Liver (tissue), 9 donors: Measurements from ENCODE around the gene TLK2. TPM values are rescaled to one million over a fixed set of nuclear protein-coding genes. Genes with fewer than 3 reads are reported as not detected.
"Not testable (repeated sequence)": the region's sequence is repeated elsewhere in the genome, so short reads cannot be mapped to it uniquely, and the experiment has no call there.

Source experiments
- DNase-seq: peaks from one replicate; pipeline ENCODE4 v3.0.0-alpha.2; 2017; ENCODE audit warnings: low spot score
- H3K27ac ChIP-seq, 2 donors: one replicate each; pipeline ENCODE4 v1.7.0; 2013; ENCODE audit warnings: inconsistent platforms in 2 of 2, low read length in 2 of 2, control low read depth in 1 of 2, low read depth in 1 of 2, mild to moderate bottlenecking in 1 of 2
- H3K27me3 ChIP-seq, 4 donors: one replicate each; pipeline versions ENCODE4 v1.6.1 to v1.7.0; 2013; ENCODE audit warnings: low read length in 3 of 4, inconsistent platforms in 1 of 4, mild to moderate bottlenecking in 1 of 4, moderate library complexity in 1 of 4; ENCODE audit not compliant: control insufficient read depth in 4 of 4, insufficient read depth in 4 of 4
- H3K36me3 ChIP-seq, 4 donors: one replicate each; pipeline versions ENCODE4 v1.6.1 to v1.7.0; 2013; ENCODE audit warnings: low read length in 3 of 4, mild to moderate bottlenecking in 3 of 4, low read depth in 1 of 4, moderate library complexity in 1 of 4; ENCODE audit not compliant: control insufficient read depth in 4 of 4, insufficient read depth in 3 of 4
- H3K4me1 ChIP-seq, 4 donors: one replicate each; pipeline versions ENCODE4 v1.6.1 to v1.7.0; 2013; ENCODE audit warnings: low read length in 3 of 4, mild to moderate bottlenecking in 3 of 4, moderate library complexity in 1 of 4; ENCODE audit not compliant: control insufficient read depth in 4 of 4, insufficient read depth in 4 of 4
- H3K4me3 ChIP-seq, 3 donors: one replicate each; pipeline versions ENCODE4 v1.6.1 to v1.7.0; 2013; ENCODE audit warnings: low read length in 3 of 3, control low read depth in 1 of 3, low read depth in 1 of 3, mild to moderate bottlenecking in 1 of 3
- H3K9ac ChIP-seq, 2 donors: one replicate each; pipeline ENCODE4 v1.7.0; 2013; ENCODE audit warnings: low read length in 2 of 2, mild to moderate bottlenecking in 2 of 2, moderate library complexity in 2 of 2, control low read depth in 1 of 2, low read depth in 1 of 2
- H3K9me3 ChIP-seq, 4 donors: one replicate each; pipeline versions ENCODE4 v1.6.1 to v1.7.0; 2013; ENCODE audit warnings: low read length in 3 of 4; ENCODE audit not compliant: control insufficient read depth in 4 of 4
- FOXA2 ChIP-seq: IDR thresholded peaks from 2 replicates; pipeline ENCODE4 v1.6.1; 2016; ENCODE audit warnings: antibody characterized with exemption
- GABPA ChIP-seq, 2 donors: IDR thresholded peaks in 1 of 2; conservative IDR thresholded peaks in 1 of 2; 2 replicates each; pipeline ENCODE4 v1.6.1; 2016; ENCODE audit warnings: antibody characterized with exemption in 2 of 2, mild to moderate bottlenecking in 1 of 2, moderate library complexity in 1 of 2
- HNF4A ChIP-seq, 2 donors: conservative IDR thresholded peaks; 2 replicates each; pipeline ENCODE4 v1.6.1; 2016; ENCODE audit warnings: antibody characterized with exemption in 2 of 2, mild to moderate bottlenecking in 2 of 2
- JUND ChIP-seq, 2 donors: IDR thresholded peaks; 2 replicates each; pipeline ENCODE4 v1.6.1; 2016; ENCODE audit warnings: antibody characterized with exemption in 2 of 2
- MAX ChIP-seq: IDR thresholded peaks from 2 replicates; pipeline ENCODE4 v1.6.1; 2016; ENCODE audit warnings: antibody characterized with exemption
- NR2F2 ChIP-seq: IDR thresholded peaks from 2 replicates; pipeline ENCODE4 v1.6.1; 2016; ENCODE audit warnings: antibody characterized with exemption
- RAD21 ChIP-seq, 2 donors: IDR thresholded peaks; 2 replicates each; pipeline ENCODE4 v1.6.1; 2016; ENCODE audit warnings: antibody characterized with exemption in 2 of 2, mild to moderate bottlenecking in 2 of 2
- REST ChIP-seq: IDR thresholded peaks from 2 replicates; pipeline ENCODE4 v1.6.1; 2016; ENCODE audit warnings: antibody characterized with exemption, mild to moderate bottlenecking
- RXRA ChIP-seq, 2 donors: IDR thresholded peaks; 2 replicates each; pipeline ENCODE4 v1.6.1; 2017 to 2018; ENCODE audit warnings: antibody characterized with exemption in 2 of 2, mild to moderate bottlenecking in 1 of 2
- SP1 ChIP-seq: IDR thresholded peaks from 2 replicates; pipeline ENCODE4 v1.6.1; 2018; ENCODE audit warnings: antibody characterized with exemption, mild to moderate bottlenecking
- YY1 ChIP-seq: IDR thresholded peaks from 2 replicates; pipeline ENCODE4 v1.6.1; 2016; ENCODE audit warnings: antibody characterized with exemption, mild to moderate bottlenecking
- ZBTB33 ChIP-seq: IDR thresholded peaks from 2 replicates; pipeline ENCODE4 v1.6.1; 2016; ENCODE audit warnings: antibody characterized with exemption
- WGBS: extraction: QIAGEN DNeasy Blood & Tissue Kit; methylation state at CpG from one replicate; pipeline ENCODE4 v1.1.7; 2013; 5-methylcytosine and 5-hydroxymethylcytosine counted together
- polyA plus RNA-seq, 2 donors: library from polyadenylated mRNA; stranded (reverse) in 1 of 2; unstranded in 1 of 2; fragments of 200-250 nt in 1 of 2; fragments of >200 nt in 1 of 2; fragmentation: Nextera tagmentation in 1 of 2; extraction: Ambion mirVana in 1 of 2; gene quantifications; one replicate each; pipeline versions ENCODE4 v1.2.1 to v1.2.3, GENCODE V29; 2013 to 2015
- total RNA-seq, 2 donors: library from RNA; depleted of rRNA; stranded (reverse); fragments of >200 nt; gene quantifications; one replicate each; pipeline ENCODE4 v1.2.3, GENCODE V29; 2014
- donor health status: healthy.
- donor health status: healthy.
- donor health status: healthy.
- donor health status: healthy.
- donor health status: healthy.

TLK2 gene
- total and polyA plus RNA-seq, 4 donors: 4.2 to 25.8 (median 14.8) TPM

GRCh38 chr17:62560971-62561370 is 82.3 kb downstream of the TLK2 start:
- not testable (repeated sequence) for H3K27ac ChIP-seq, H3K9me3 ChIP-seq, H3K9ac ChIP-seq, DNase-seq, H3K4me1 ChIP-seq, H3K27me3 ChIP-seq, H3K4me3 ChIP-seq
- 94% methylated on average over 1 of the region's 2 CpGs for WGBS
- H3K36me3 ChIP-seq: peaks cover 0 to 17% (median 7%) of the 10 kb centered on the region in 4 donors

GRCh38 chr17:62562656-62563055 is 84.0 kb downstream of the TLK2 start:
- 18% methylated on average over 1 of the region's 1 CpG for WGBS
- H3K36me3 ChIP-seq: peaks cover 6 to 23% (median 15%) of the 10 kb centered on the region in 4 donors

GRCh38 chr17:62565817-62566216 is 87.2 kb downstream of the TLK2 start:
- no peaks in the 10 kb centered on the region for H3K27me3 ChIP-seq
- H3K4me1 ChIP-seq: peaks cover 0 to 3% (median 0%) of the 10 kb centered on the region in 4 donors
- no peak for DNase-seq
- H3K36me3 ChIP-seq: peaks cover 6 to 23% (median 16%) of the 10 kb centered on the region in 4 donors
- H3K9ac ChIP-seq: no peak overlapping the region
- no peaks in the 10 kb centered on the region for H3K9me3 ChIP-seq
- WGBS: 89% methylated on average over 1 of the region's 1 CpG
- no peak overlapping the region for H3K27ac ChIP-seq
- no peak overlapping the region for H3K4me3 ChIP-seq
- TF ChIP-seq REST (no peak), RAD21 (IDR thresholded peaks at IDR 0.05) (no peak), SP1 (no peak), FOXA2 (no peak), NR2F2 (no peak), MAX (no peak), YY1 (no peak), RXRA (IDR thresholded peaks at IDR 0.05) (no peak), GABPA (IDR thresholded peaks at IDR 0.05 in 1 of 2, conservative IDR thresholded peaks at IDR 0.05 in 1 of 2) (no peak), ZBTB33 (no peak), HNF4A (conservative IDR thresholded peaks at IDR 0.05) (no peak)

More at GRCh38 chr17:62562656-62563055, 84.0 kb downstream of the TLK2 start:
- no peaks in the 10 kb centered on the region for H3K27me3 ChIP-seq
- H3K9me3 ChIP-seq: no peaks in the 10 kb centered on the region
- H3K27ac ChIP-seq: no peak overlapping the region
- peaks cover 0 to 3% (median 0%) of the 10 kb centered on the region in 4 donors for H3K4me1 ChIP-seq
- H3K9ac ChIP-seq: no peak overlapping the region
- peak in 1 of 2 donors; percentile 68 for TF ChIP-seq JUND (IDR thresholded peaks at IDR 0.05)
- TF ChIP-seq REST: no peak
- no peak overlapping the region for H3K4me3 ChIP-seq
- no peak for DNase-seq
